Ishikawa (cell line): ENCODE measurements around the gene ST14.

Experiments used
- CEBPB ChIP-seq: IDR thresholded peaks from 2 replicates; pipeline ENCODE4 v1.6.1; 2012
- CREB1 ChIP-seq: IDR thresholded peaks from 2 replicates; pipeline ENCODE4 v1.6.1; 2012; ENCODE audit warnings: low read depth
- EGR1 ChIP-seq: IDR thresholded peaks from 2 replicates; pipeline ENCODE4 v1.6.1; 2012
- EP300 ChIP-seq: IDR thresholded peaks from 2 replicates; pipeline ENCODE4 v1.6.1; 2012; ENCODE audit warnings: borderline replicate concordance
- FOXM1 ChIP-seq: IDR thresholded peaks from 2 replicates; pipeline ENCODE4 v1.6.1; 2012; ENCODE audit warnings: low read depth, borderline replicate concordance
- MAX ChIP-seq: IDR thresholded peaks from 2 replicates; pipeline ENCODE4 v1.6.1; 2012
- NFIC ChIP-seq: IDR thresholded peaks from 2 replicates; pipeline ENCODE4 v1.6.1; 2012
- RAD21 ChIP-seq: IDR thresholded peaks from 2 replicates; pipeline ENCODE4 v1.6.1; 2012; ENCODE audit warnings: low read depth
- REST ChIP-seq: IDR thresholded peaks from 2 replicates; pipeline ENCODE4 v1.6.1; 2012; ENCODE audit warnings: low read depth, mild to moderate bottlenecking
- TAF1 ChIP-seq: IDR thresholded peaks from 2 replicates; pipeline ENCODE4 v1.6.1; 2012; ENCODE audit warnings: low read depth, mild to moderate bottlenecking
- TCF12 ChIP-seq: IDR thresholded peaks from 2 replicates; pipeline ENCODE4 v1.6.1; 2012; ENCODE audit warnings: low read depth
- TEAD4 ChIP-seq: IDR thresholded peaks from 2 replicates; pipeline ENCODE4 v1.6.1; 2012
- USF1 ChIP-seq: IDR thresholded peaks from 2 replicates; pipeline ENCODE4 v1.6.1; 2012
- YY1 ChIP-seq: IDR thresholded peaks from 2 replicates; pipeline ENCODE4 v1.6.1; 2012; ENCODE audit warnings: low read depth
- ZBTB7A ChIP-seq: IDR thresholded peaks from 2 replicates; pipeline ENCODE4 v1.6.1; 2012; ENCODE audit warnings: low read depth

ST14 gene

DNA sequence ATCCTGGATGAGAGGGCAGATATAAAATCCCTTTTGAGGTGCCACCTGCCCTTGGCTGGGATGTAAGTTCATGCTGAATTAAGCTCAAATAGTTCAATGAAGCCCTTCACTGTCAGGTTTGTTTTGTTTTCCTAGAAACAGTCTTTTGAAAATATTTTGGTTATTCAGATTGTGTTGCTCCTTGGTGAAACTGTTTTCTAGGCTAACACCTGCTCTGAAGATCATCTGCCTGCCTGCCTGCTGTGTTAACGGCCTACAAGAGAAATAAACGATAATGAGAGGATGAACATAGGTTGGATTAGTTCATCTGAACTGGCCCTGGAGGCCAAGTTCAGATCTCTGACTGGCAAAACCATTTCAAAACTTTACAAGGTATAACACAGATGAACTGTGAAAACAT is 87.7 kb downstream of the ST14 start:
- TF ChIP-seq USF1 (no peak), REST (no peak), FOXM1 (no peak), TEAD4 (no peak), NFIC (no peak), RAD21 (no peak), YY1 (no peak), EGR1 (no peak), CEBPB (no peak), TCF12 (no peak), MAX (no peak), ZBTB7A (no peak), EP300 (no peak), TAF1 (no peak), CREB1 (no peak)

DNA sequence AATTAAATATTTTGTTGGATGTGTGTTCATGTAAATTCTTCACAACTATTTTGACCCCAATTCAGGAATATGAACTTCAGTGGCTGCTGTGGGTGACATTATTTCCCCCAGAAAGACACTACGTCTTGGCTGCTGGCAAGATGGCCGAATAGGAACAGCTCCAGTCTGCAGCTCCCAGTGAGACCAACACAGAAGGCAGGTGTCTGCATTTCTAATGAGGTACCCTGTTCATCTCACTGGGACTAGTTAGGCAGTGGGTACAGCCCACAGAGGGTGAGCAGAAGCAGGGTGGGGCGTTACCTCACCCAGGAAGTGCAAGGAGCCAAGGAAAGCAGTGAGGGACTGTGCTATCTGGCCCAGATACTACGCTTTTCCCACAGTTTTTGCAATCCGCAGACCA is 89.8 kb downstream of the ST14 start:
- TF ChIP-seq REST (no peak), USF1 (no peak), CREB1 (no peak), TAF1 (no peak), ZBTB7A (no peak), MAX (no peak), FOXM1 (no peak), YY1 (no peak), TEAD4 (no peak), EP300 (no peak), CEBPB (no peak), TCF12 (no peak), EGR1 (no peak)
